GM18499 (cell line): ENCODE data around the gene GPATCH2L.

Source experiments
- ATAC-seq: cut with Tn5 transposase; IDR thresholded peaks from one replicate; pipeline ENCODE4 v1.9.1; 2021; ENCODE audit warnings: moderate number of reproducible peaks; ENCODE audit not compliant: insufficient read depth, unreplicated experiment

Gene GPATCH2L

GRCh38 chr14:76135722-76136121 is 16.0 kb upstream of the GPATCH2L start:
- ATAC-seq, result no peak

DNA sequence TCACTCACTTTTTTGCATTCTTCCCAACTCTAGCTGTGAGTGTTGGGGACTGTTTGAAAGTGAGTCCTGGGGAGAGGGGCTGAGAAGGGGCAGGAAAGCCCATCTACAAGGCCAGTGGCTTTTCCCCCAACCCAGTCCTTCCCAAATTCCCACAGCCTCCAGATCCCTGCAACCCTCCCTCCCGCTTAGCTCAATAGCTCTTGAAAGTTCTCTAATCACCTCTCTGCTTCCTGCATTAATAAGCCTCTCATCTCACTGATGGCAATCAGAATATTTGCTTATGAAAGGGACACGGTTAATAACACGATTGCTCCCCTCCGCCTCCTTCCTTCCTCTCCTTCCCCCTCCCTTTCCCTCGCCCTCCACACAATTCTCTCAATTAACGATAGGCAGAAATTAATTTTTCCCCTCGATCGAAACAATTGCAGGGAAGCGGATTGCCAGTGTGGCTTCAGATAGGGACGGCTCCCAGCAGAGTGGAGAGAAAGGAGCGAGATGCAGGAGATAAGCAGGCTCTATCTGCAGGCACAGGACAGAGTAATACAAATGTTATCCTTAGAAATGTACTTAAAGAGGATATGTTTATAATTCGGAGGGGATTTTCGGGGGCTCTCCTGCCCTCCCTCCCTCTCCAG is 15.1 kb upstream of the GPATCH2L start:
- no peak for ATAC-seq

GRCh38 chr14:76138119-76138757 is 13.5 kb upstream of the GPATCH2L start:
- no peak for ATAC-seq

DNA sequence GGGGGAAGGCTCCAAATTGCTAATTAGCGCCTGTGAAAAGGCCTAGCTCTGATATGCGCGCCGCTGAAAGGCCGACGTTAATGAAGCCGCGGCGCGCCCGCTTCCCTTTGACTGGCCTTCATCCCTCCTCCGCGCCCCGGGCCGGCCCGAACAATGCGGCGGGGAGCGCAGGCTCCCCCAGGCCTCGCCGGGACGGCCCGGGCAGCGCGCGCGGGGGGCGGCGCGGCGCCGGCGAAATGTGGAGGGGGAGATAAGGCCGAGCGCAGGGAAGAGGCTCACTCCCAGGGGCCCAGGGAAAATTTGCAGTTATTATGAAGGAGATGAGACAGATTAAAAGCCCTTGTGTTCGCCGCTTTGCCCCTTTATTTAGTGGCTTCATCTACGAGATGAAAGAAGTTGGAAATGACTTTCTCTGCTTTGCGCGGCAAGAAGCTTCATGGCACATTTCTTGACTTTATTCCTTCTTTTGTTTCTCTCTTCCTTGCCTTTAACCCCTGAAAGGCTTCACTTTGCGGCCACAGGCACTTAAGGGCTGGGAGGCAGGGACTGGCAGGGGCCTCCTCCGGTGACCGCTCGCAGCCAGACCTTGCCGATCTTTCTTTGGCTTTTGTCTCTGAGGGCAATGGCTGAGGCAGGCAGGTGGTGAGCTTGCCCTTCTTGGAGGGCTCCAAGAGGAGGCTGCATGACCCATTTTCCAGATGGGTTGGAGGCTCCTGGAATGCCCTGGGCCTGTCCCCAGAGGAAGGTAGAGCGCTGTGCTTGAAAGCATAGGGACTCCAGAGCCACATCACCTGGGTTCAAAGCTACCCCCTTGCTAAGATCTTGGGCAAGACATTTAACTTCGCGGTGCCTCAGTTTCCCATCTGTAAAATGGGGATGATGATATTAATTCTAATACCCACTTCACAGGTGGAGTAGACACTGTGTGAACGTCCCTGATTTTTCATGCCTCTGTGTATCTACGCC is 12.7 kb upstream of the GPATCH2L start:
- ATAC-seq, result no peak

DNA sequence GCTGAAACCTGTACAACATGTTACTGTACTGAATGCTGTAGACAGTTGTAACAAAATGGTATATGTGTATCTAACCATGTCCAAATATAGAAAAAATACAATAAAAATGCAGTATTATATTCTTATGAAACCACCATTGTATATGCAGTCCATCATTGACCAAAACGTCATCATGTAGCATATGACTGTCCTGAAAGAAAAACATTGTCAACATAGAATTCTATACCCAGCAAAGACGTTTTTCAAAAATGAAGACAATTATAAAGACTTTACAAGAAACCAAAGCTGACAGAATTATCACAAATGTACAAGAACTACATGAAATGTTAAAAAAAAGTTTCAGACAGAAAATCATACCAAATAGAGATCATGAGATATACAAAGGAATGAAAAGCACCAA is 8.1 kb upstream of the GPATCH2L start:
- ATAC-seq, result no peak

GRCh38 chr14:76146976-76147375 is 4.7 kb upstream of the GPATCH2L start:
- no peak for ATAC-seq

- ATAC-seq, result no peak
These were observed 2.5 kb upstream of the GPATCH2L start for GRCh38 chr14:76149196-76149595.

DNA sequence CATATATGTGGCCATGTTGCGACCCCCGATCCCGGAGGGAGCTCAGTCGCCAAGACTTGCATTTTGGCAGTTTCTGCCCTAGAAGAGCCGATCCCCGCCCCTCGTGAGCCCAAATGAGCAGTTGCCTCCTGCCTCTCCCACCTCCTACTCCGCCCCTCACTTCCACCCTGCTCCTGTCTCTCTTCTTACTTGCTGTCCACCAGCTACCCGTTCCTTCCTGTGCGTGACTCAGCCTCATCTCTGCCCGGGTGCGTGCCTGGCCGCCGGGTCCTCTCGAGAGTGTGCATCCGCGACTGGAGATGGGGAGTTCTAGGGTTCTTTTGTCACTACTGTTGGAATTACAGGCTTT is 585 bp downstream of the GPATCH2L start:
- ATAC-seq, result peak; percentile 54

DNA sequence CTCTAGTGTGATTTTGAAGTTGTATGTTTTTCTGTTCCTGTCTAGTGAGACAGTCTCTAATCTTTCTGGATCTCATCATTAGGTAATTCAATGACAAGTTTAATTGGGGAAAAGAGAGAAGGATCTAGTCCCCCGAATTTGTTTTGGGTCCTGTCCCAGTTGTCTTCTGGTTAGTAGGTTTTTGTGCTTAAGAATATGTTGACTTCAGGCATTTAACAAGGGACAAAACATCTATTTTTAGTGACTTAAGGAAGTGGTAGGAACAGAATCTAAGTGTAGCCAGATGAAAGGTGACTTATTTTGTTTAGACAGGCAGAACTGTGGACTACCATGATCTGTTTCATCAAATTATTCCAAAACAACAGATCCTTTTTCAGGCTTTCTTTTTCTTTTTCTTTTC is 2.2 kb downstream of the GPATCH2L start:
- ATAC-seq, result no peak

DNA sequence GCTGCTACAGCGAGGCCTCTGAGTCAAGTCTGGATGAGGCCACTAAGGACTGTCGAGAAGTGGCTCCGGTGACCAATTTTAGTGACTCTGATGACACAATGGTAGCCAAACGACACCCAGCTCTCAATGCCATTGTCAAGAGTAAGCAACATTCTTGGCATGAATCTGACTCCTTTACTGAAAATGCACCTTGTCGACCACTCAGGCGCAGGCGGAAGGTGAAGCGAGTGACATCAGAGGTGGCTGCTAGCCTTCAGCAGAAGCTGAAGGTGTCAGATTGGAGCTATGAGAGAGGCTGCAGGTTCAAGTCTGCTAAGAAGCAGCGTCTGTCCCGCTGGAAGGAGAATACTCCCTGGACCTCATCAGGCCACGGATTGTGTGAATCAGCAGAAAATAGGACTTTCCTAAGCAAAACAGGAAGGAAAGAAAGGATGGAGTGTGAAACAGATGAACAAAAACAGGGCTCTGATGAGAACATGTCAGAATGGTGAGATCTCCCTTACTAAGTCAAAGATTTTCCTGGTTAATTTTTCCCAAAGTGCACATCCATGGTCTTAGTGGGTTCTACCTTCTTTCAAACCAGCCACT is 2.9 kb downstream of the GPATCH2L start:
- no peak for ATAC-seq

- ATAC-seq, result no peak
These were observed 12.1 kb downstream of the GPATCH2L start for GRCh38 chr14:76163668-76164363.

- ATAC-seq, result no peak
These were observed 16.8 kb downstream of the GPATCH2L start for GRCh38 chr14:76168531-76168930.

DNA sequence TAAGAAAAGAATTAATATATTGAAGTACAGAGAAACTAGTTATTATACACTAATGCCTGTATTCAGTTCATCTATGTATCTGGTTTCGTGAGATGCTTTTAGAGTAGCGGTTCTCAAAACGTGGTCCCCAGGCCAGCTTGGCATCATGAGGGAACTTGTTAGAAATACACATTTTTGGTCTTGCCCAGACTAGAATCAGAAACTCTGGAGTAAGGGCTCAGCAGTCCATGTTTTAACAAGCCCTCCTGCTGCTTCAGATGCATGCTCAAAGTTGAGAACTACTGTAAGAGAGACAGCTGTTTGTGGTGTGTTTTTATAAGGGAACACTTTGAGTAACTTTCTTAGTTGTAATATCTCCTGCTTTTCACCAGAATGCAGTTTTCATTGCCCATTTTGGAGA is 18.1 kb downstream of the GPATCH2L start:
- no peak for ATAC-seq

DNA sequence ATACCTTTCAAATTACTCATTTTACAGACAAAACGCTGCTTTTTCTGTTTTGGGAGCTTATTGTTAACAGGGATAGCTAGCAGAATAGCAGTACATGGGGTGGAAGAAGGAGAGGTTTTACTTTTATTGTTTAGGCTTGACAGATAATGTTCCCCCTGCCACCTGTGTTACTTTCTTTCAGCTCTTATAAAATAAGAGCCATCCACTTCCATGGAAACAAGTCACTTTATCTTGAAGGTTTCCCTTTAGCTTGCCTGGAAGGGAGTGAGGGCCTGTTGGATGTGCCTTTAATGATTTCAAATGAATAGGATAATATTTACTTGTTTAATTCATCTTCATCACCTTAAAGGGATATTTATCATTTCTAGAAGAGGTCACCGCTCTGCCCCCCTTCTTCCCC is 23.3 kb downstream of the GPATCH2L start:
- ATAC-seq, result no peak

DNA sequence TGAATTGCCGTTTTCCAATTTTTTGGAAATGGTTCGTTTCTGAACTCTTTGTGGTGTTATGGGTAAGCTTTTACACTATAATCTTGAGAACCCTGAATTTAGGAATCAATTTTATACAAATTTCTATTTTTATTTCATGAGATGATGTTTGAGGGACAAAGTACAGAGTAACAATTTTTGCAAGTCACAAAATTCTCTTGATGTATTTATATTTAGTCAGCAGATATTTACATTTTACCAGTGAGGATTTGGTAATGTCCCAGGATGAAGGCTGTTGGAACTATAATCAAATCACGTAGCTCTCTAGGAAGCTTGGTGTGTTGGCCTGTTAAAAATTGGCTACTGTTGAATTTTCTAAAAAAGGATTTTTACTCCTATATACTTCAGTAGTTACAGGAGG is 24.2 kb downstream of the GPATCH2L start:
- no peak for ATAC-seq

- no peak for ATAC-seq
These were observed 29.8 kb downstream of the GPATCH2L start for GRCh38 chr14:76181546-76181945.

DNA sequence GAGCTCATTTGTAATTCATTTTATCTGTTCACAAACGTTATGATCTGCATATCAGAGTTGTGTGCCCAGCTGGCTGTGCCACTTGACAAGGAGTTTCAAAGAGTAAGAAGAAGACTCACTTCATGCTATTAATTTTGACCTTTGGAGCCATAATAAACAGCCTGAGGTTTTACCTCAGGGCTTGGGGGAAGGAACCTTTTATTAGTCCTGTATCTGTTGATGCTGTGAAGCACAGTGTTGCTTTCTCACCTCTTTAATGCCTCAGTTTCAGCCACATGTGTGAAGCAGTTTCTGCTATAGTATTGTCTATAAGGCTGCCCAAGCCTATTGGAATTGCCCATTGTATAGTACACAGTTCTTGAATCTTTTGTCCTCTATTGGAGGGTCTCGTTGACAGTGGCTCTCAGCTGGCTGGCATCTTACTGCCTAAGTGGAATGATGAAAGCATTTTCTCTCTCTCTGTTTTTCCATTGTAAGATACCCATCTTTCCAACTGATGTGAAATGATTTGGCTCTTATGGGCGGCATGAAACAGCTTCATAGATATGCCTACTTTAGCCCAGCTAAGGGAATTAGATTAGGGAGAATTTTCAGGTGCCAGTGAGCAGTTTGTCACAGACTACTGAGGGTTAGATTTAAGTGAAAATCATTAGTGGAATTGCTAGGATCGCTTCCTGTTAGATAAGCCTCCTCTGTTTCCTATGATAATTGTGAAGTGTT is 34.7 kb downstream of the GPATCH2L start:
- no peak for ATAC-seq

- no peak for ATAC-seq
These were observed 39.6 kb downstream of the GPATCH2L start for GRCh38 chr14:76191297-76191696.

GRCh38 chr14:76193696-76194095 is 42.0 kb downstream of the GPATCH2L start:
- no peak for ATAC-seq

DNA sequence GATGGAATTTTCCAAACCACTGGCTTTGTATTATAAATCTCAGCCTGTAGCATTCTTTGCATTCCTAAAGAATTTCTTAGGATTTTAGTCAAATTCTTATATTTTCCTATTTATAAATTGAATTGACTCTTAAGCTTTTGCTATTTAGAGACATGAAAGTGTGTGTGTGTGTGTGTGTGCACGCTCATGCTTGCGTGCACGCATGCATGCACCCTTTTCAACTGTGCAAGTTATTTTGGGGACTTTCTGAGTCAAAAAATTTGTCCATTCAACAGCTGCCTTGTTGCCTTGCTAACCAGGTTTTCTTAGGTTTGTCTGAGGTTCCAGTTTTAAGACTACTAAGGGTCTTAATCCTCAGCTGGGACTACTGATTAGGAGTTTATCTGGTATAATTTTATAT is 42.6 kb downstream of the GPATCH2L start:
- no peak for ATAC-seq
